Natural killer cell (primary cell): ENCODE data around the gene IRAG1. TPM values are rescaled to one million over a fixed set of nuclear protein-coding genes. Genes with fewer than 3 reads are reported as not detected.

Experiments used
- ATAC-seq, 3 donors: fragments of 150-1000 bp in 2 of 3; fragments of 200-7000 bp in 1 of 3; cut with Tn5 transposase; 1 replicate in 1 of 3; 2 replicates in 2 of 3; pipeline ENCODE4 v1.10.0; 2021; ENCODE audit warnings: mild to moderate bottlenecking in 2 of 3, moderate library complexity in 2 of 3
- DNase-seq, 2 donors: peaks; one replicate each; pipeline versions ENCODE4 v3.0.0 to v3.0.0-alpha.2; 2013 to 2021; ENCODE audit warnings: mixed read lengths in 1 of 2
- H3K27ac ChIP-seq: one replicate; pipeline ENCODE4 v1.5.1; 2013; ENCODE audit warnings: mild to moderate bottlenecking, low read length
- H3K27me3 ChIP-seq: one replicate; pipeline ENCODE4 v1.6.1; 2013; ENCODE audit warnings: low read length; ENCODE audit not compliant: control insufficient read depth, insufficient read depth
- H3K36me3 ChIP-seq: one replicate; pipeline ENCODE4 v1.6.1; 2013; ENCODE audit warnings: low read length; ENCODE audit not compliant: control insufficient read depth, insufficient read depth
- H3K4me1 ChIP-seq: one replicate; pipeline ENCODE4 v1.6.1; 2013; ENCODE audit warnings: low read length; ENCODE audit not compliant: control insufficient read depth, insufficient read depth
- H3K4me3 ChIP-seq: one replicate; pipeline ENCODE4 v1.5.1; 2013; ENCODE audit warnings: low read length
- H3K9me3 ChIP-seq: one replicate; pipeline ENCODE4 v1.6.1; 2013; ENCODE audit warnings: low read length; ENCODE audit not compliant: control insufficient read depth, insufficient read depth
- H3K27ac Mint-ChIP-seq, 2 donors: one replicate each; pipeline ENCODE4 v1.8.0; 2022; ENCODE audit warnings: mild to moderate bottlenecking in 2 of 2, mixed read lengths in 2 of 2, moderate library complexity in 1 of 2
- H3K27me3 Mint-ChIP-seq, 2 donors: one replicate each; pipeline ENCODE4 v1.8.0; 2022; ENCODE audit warnings: low read depth in 2 of 2, mixed read lengths in 2 of 2
- H3K36me3 Mint-ChIP-seq: one replicate; pipeline ENCODE4 v1.8.0; 2022; ENCODE audit warnings: mixed read lengths
- H3K4me1 Mint-ChIP-seq, 2 donors: one replicate each; pipeline ENCODE4 v1.8.0; 2022; ENCODE audit warnings: mixed read lengths in 2 of 2
- H3K4me3 Mint-ChIP-seq: one replicate; pipeline ENCODE4 v1.8.0; 2022; ENCODE audit warnings: mild to moderate bottlenecking, moderate library complexity, mixed read lengths
- H3K9me3 Mint-ChIP-seq, 2 donors: one replicate each; pipeline ENCODE4 v1.8.0; 2022; ENCODE audit warnings: mixed read lengths in 2 of 2
- WGBS: methylation state at CpG from one replicate; pipeline ENCODE4 v1.1.7; 2013; ENCODE audit warnings: missing lambda C conversion rate; ENCODE audit not compliant: insufficient coverage; 5-methylcytosine and 5-hydroxymethylcytosine counted together
- intact Hi-C: fragments of 100-400 bp; cut with micrococcal nuclease; formaldehyde crosslinking; loops from one replicate; pipeline ENCODE4 v1.14.2; 2022
- total RNA-seq, 4 donors: library from RNA; stranded (reverse); fragments of 120-200 nt in 1 of 4; gene quantifications; one replicate each; pipeline versions ENCODE4 v1.2.3 to v1.2.4, GENCODE V29; 2013 to 2022
- TF ChIP-seq, protein P1 (sequence below): fragments of 200-600 bp; IDR thresholded peaks from one replicate; pipeline ENCODE4 v1.8.0; 2022; ENCODE audit warnings: antibody characterized with exemption

The IRAG1 gene
- total RNA-seq, 3 donors from 2014 or later (not counting 1 experiment from before 2014, with no cell fraction given), result 0.50 to 0.54 TPM; not detected in 1

DNA sequence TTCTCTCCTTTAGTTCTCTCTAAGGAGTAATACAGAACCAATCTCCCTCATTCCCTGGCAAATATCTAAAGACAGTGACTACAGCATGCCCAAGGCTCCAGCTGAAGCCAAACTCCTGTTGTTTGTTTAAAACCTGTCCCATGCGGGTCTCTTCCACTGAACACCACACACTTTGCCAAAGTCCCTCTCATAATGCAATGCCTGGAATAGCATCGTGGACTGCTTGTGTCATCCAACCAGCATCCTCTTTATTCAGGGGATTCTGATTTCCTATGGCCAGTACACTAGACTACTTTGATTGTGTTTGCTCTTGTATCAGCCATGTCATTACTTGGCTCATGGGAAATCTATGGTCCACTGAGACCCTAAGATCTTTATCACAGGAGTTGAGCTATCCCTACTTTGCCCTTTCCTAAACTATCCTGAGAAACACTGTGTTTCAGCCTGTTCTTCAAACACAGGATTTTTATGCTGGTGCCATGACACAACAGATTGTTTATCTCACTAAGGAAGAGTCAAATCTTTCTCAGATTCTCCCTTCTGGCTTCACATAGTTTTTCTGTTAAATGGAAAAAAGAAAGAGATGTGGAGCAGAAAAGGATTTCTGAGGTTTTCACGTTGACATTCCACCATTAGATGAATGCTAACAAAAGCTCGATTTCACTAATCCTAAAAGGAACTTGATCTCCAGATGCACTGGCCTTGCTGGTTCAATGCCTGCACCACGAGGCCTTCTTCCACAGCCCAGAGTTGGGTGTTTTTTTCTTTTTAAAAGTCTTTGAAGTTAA is 15.9 kb upstream of the IRAG1 start:
- H3K4me3 Mint-ChIP-seq, result no peak overlapping the region
- Histone ChIP-seq H3K4me1 (no peaks in the 10 kb centered on the region), H3K27me3 (no peaks in the 10 kb centered on the region), H3K27ac (no peak overlapping the region), H3K4me3 (no peak overlapping the region), H3K36me3 (no peaks in the 10 kb centered on the region), H3K9me3 (no peaks in the 10 kb centered on the region)
- no peak overlapping the region for H3K27ac Mint-ChIP-seq
- intact Hi-C loops, result no loop called here
- H3K9me3 Mint-ChIP-seq, result no peaks in the 10 kb centered on the region
- H3K27me3 Mint-ChIP-seq, result no peaks in the 10 kb centered on the region
- 69% methylated on average over 5 of the region's 5 CpGs for WGBS
- TF ChIP-seq, protein P1, sequence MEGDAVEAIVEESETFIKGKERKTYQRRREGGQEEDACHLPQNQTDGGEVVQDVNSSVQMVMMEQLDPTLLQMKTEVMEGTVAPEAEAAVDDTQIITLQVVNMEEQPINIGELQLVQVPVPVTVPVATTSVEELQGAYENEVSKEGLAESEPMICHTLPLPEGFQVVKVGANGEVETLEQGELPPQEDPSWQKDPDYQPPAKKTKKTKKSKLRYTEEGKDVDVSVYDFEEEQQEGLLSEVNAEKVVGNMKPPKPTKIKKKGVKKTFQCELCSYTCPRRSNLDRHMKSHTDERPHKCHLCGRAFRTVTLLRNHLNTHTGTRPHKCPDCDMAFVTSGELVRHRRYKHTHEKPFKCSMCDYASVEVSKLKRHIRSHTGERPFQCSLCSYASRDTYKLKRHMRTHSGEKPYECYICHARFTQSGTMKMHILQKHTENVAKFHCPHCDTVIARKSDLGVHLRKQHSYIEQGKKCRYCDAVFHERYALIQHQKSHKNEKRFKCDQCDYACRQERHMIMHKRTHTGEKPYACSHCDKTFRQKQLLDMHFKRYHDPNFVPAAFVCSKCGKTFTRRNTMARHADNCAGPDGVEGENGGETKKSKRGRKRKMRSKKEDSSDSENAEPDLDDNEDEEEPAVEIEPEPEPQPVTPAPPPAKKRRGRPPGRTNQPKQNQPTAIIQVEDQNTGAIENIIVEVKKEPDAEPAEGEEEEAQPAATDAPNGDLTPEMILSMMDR, result no peak
- ATAC-seq (no peak), DNase-seq (no peak)
- no peaks in the 10 kb centered on the region for H3K36me3 Mint-ChIP-seq
- no peaks in the 10 kb centered on the region for H3K4me1 Mint-ChIP-seq

DNA sequence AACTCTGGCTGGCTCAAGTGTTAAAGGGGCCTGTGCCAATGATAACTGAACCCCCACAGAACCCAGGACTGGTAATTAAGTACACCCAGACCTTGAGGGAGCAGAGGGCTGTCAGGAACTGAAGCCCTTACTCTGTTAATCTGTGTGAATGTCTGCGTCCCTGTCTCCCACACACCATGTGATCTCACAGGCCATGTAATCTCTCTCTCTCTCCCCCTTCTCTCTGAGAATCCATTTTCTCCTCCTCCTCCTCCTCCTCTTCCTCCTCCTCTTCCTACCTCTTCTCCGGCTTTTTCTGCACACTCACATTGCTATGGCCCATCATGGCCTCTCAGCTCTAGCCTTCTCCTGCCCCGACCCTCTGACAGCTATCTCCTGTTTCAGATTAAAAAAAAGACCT is 14.6 kb upstream of the IRAG1 start:
- H3K4me1 Mint-ChIP-seq, result no peaks in the 10 kb centered on the region
- H3K27me3 ChIP-seq, result no peaks in the 10 kb centered on the region
- 92% methylated on average over 3 of the region's 3 CpGs for WGBS
- H3K9me3 Mint-ChIP-seq, result no peaks in the 10 kb centered on the region
- H3K4me3 Mint-ChIP-seq, result no peak overlapping the region
- DNase-seq (no peak), ATAC-seq (no peak)
- H3K4me1 ChIP-seq, result no peaks in the 10 kb centered on the region
- H3K27ac Mint-ChIP-seq, result no peak overlapping the region
- no peaks in the 10 kb centered on the region for H3K36me3 ChIP-seq
- H3K27me3 Mint-ChIP-seq, result no peaks in the 10 kb centered on the region
- H3K9me3 ChIP-seq, result no peaks in the 10 kb centered on the region
- intact Hi-C loops, result no loop called here
- no peaks in the 10 kb centered on the region for H3K36me3 Mint-ChIP-seq
- TF ChIP-seq, protein P1, result no peak
- no peak overlapping the region for H3K27ac ChIP-seq
- no peak overlapping the region for H3K4me3 ChIP-seq

DNA sequence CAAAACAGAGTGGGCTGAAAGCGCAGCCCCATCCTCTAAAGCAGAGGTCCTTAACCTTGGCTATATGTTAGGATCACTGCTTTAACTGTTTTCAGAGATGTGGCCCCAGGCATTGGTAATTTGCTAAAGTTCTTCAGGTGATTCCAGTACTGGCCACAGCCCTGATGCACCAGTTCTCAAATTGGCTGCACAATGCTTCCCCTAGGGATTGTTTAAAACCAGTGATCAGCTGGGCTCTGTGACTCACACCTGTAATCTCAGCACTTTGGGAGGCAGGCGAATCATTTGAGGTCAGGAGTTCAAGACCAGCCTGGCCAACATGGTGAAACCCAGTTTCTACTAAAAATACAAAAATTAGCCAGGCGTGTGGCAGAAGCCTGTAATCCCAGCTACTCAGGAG is 8.4 kb upstream of the IRAG1 start:
- no peak overlapping the region for H3K4me3 ChIP-seq
- Mint-ChIP-seq H3K4me1 (no peaks in the 10 kb centered on the region), H3K9me3 (no peaks in the 10 kb centered on the region), H3K27ac (no peak overlapping the region), H3K36me3 (no peaks in the 10 kb centered on the region), H3K4me3 (no peak overlapping the region), H3K27me3 (peaks cover 0 to 4% of the 10 kb centered on the region in 2 donors)
- TF ChIP-seq, protein P1, result no peak
- WGBS, result 84% methylated on average over 3 of the region's 3 CpGs
- ATAC-seq (no peak), DNase-seq (no peak)
- no peaks in the 10 kb centered on the region for H3K27me3 ChIP-seq
- H3K9me3 ChIP-seq, result no peaks in the 10 kb centered on the region
- no peaks in the 10 kb centered on the region for H3K4me1 ChIP-seq
- H3K27ac ChIP-seq, result no peak overlapping the region
- no peaks in the 10 kb centered on the region for H3K36me3 ChIP-seq
- intact Hi-C loops, result no loop called here

DNA sequence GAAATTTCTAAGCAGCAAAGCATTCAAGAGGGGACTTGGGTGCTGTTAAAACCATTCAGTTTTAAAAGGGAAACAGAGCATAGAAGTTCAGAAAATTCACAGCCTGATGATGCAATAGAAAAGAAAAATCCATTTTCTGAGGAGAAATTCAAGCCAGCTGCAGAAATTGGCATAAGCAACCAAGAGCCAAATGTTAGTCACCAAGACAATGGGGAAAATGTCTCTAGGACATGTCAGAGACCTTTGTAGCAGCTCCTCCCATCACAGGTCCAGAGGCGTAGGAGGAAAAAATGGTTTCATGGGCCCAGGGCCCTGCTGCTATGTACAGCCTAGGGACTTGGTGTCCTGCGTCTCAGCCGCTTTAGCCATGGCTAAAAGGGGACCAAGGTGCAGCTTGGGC is 5.5 kb upstream of the IRAG1 start:
- ATAC-seq, result no peak
- Histone ChIP-seq H3K27me3 (no peaks in the 10 kb centered on the region), H3K4me1 (no peaks in the 10 kb centered on the region), H3K4me3 (no peak overlapping the region), H3K36me3 (no peaks in the 10 kb centered on the region), H3K9me3 (no peaks in the 10 kb centered on the region), H3K27ac (no peak overlapping the region)
- no peaks in the 10 kb centered on the region for H3K9me3 Mint-ChIP-seq
- H3K4me1 Mint-ChIP-seq, result no peaks in the 10 kb centered on the region
- TF ChIP-seq, protein P1, result no peak
- H3K4me3 Mint-ChIP-seq, result no peak overlapping the region
- no peak for DNase-seq
- WGBS, result 100% methylated on average over 3 of the region's 3 CpGs
- H3K27ac Mint-ChIP-seq, result no peak overlapping the region
- no peaks in the 10 kb centered on the region for H3K36me3 Mint-ChIP-seq
- intact Hi-C loops, result no loop called here
- H3K27me3 Mint-ChIP-seq, result peaks cover 0 to 10% of the 10 kb centered on the region in 2 donors
